Activated CD4-positive, alpha-beta memory T cell treated with anti-CD3 and anti-CD28 coated beads for 36 hours (primary cell): ENCODE results near the gene CASS4. TPM values are rescaled to one million over a fixed set of nuclear protein-coding genes. Genes with fewer than 3 reads are reported as not detected.

ENCODE experiments used
- CTCF ChIA-PET: fragments of 350-600 bp; sonication (Branson Sonifier 250); formaldehyde crosslinking; loops from one replicate; lab custom pipeline; 2021; ENCODE audit warnings: antibody characterized with exemption, inconsistent platforms; lab: Charles Lee
- POLR2A ChIA-PET: fragments of 350-600 bp; sonication (Branson Sonifier 250); formaldehyde crosslinking; loops from one replicate; lab custom pipeline; 2021; ENCODE audit warnings: antibody characterized with exemption; lab: Charles Lee
- DNase-seq: peaks from one replicate; pipeline ENCODE4 v3.0.0-alpha.2; 2020
- H3K27ac Mint-ChIP-seq: one replicate; pipeline ENCODE4 v1.8.0; 2021; ENCODE audit warnings: mixed read lengths
- H3K27me3 Mint-ChIP-seq: one replicate; pipeline ENCODE4 v1.8.0; 2021; ENCODE audit warnings: mixed read lengths
- H3K36me3 Mint-ChIP-seq: one replicate; pipeline ENCODE4 v1.8.0; 2021; ENCODE audit warnings: mixed read lengths
- H3K4me1 Mint-ChIP-seq: one replicate; pipeline ENCODE4 v1.8.0; 2021; ENCODE audit warnings: low read depth, mixed read lengths
- H3K4me3 Mint-ChIP-seq: one replicate; pipeline ENCODE4 v1.8.0; 2021; ENCODE audit warnings: mild to moderate bottlenecking, mixed read lengths
- H3K9me3 Mint-ChIP-seq: one replicate; pipeline ENCODE4 v1.8.0; 2021; ENCODE audit warnings: mixed read lengths
- intact Hi-C: fragments of 100-400 bp; cut with micrococcal nuclease; formaldehyde crosslinking; loops from one replicate; pipeline ENCODE4 v1.15.1; 2023
- total RNA-seq, 2 experiments: library from RNA; stranded (reverse); gene quantifications; one replicate each; pipeline ENCODE4 v1.2.3, GENCODE V29; 2021

The CASS4 gene
- total RNA-seq, 2 experiments from 2014 or later, result 7.8 to 8.6 TPM

- DNase-seq, result peak; percentile 6
- no peaks in the 10 kb centered on the region for H3K9me3 Mint-ChIP-seq
- H3K36me3 Mint-ChIP-seq, result peaks cover 4% of the 10 kb centered on the region
- H3K27me3 Mint-ChIP-seq, result no peaks in the 10 kb centered on the region
- CTCF ChIA-PET, result no interaction called here
- intact Hi-C loops, result no loop called here
- H3K27ac Mint-ChIP-seq, result no peak overlapping the region
- peaks cover 66% of the 10 kb centered on the region for H3K4me1 Mint-ChIP-seq
- no peak overlapping the region for H3K4me3 Mint-ChIP-seq
- POLR2A ChIA-PET, result no interaction called here
Measured at GRCh38 chr20:56431471-56431870, 19.4 kb downstream of the CASS4 start.

- DNase-seq, result no peak
- ChIA-PET POLR2A (interaction anchor here (1.4 to 1.8 kb wide), 3 partner anchors 12 to 21 kb away, joined by 4 to 9 read pairs (median 6); partner anchors contain the start of gene CASS4), CTCF (interaction anchor here (0.5 to 1.5 kb wide), 4 partner anchors 9 to 1764 kb away, joined by 3 read pairs; no protein-coding TSS in a partner anchor)
- intact Hi-C loops, result no loop called here
- peak overlapping the region; percentile 4 for H3K4me3 Mint-ChIP-seq
- H3K36me3 Mint-ChIP-seq, result peaks cover 4% of the 10 kb centered on the region
- peak overlapping the region; percentile 85 for H3K27ac Mint-ChIP-seq
- H3K27me3 Mint-ChIP-seq, result no peaks in the 10 kb centered on the region
- H3K9me3 Mint-ChIP-seq, result no peaks in the 10 kb centered on the region
- H3K4me1 Mint-ChIP-seq, result peaks cover 62% of the 10 kb centered on the region
Measured at GRCh38 chr20:56433221-56433879, 21.3 kb downstream of the CASS4 start.

GRCh38 chr20:56433880-56434255 is 21.8 kb downstream of the CASS4 start:
- DNase-seq, result peak; percentile 55
- H3K4me3 Mint-ChIP-seq, result peak overlapping the region; percentile 4
- H3K4me1 Mint-ChIP-seq, result peaks cover 59% of the 10 kb centered on the region
- no peaks in the 10 kb centered on the region for H3K27me3 Mint-ChIP-seq
- H3K27ac Mint-ChIP-seq, result peak overlapping the region; percentile 85
- H3K36me3 Mint-ChIP-seq, result peaks cover 4% of the 10 kb centered on the region
- intact Hi-C loops, result no loop called here
- POLR2A ChIA-PET, result interaction anchor here (1.4 to 1.8 kb wide), 3 partner anchors 12 to 22 kb away, joined by 4 to 9 read pairs (median 6); partner anchors contain the start of gene CASS4
- no peaks in the 10 kb centered on the region for H3K9me3 Mint-ChIP-seq
- CTCF ChIA-PET, result interaction anchor here (0.5 to 1.5 kb wide), 5 partner anchors 8 to 1765 kb away, joined by 3 read pairs; no protein-coding TSS in a partner anchor

GRCh38 chr20:56437196-56437960 is 25.3 kb downstream of the CASS4 start:
- Mint-ChIP-seq H3K27me3 (no peaks in the 10 kb centered on the region), H3K9me3 (no peaks in the 10 kb centered on the region), H3K4me3 (no peak overlapping the region), H3K36me3 (peaks cover 11% of the 10 kb centered on the region), H3K4me1 (peaks cover 60% of the 10 kb centered on the region), H3K27ac (no peak overlapping the region)
- ChIA-PET CTCF (interaction anchor here (0.8 kb wide), 1 partner anchor 18 kb away, joined by 3 read pairs; no protein-coding TSS in a partner anchor), POLR2A (interaction anchor here (0.7 kb wide), 1 partner anchor 14 kb away, joined by 3 read pairs; no protein-coding TSS in a partner anchor)
- peak; percentile 5 for DNase-seq
- intact Hi-C loops, result no loop called here

- no peak overlapping the region for H3K27ac Mint-ChIP-seq
- H3K27me3 Mint-ChIP-seq, result no peaks in the 10 kb centered on the region
- intact Hi-C loops, result no loop called here
- peaks cover 13% of the 10 kb centered on the region for H3K36me3 Mint-ChIP-seq
- CTCF ChIA-PET, result interaction anchor here (1.2 kb wide), 1 partner anchor 15 kb away, joined by 3 read pairs; no protein-coding TSS in a partner anchor
- no peak for DNase-seq
- H3K4me1 Mint-ChIP-seq, result peaks cover 58% of the 10 kb centered on the region
- POLR2A ChIA-PET, result no interaction called here
- no peak overlapping the region for H3K4me3 Mint-ChIP-seq
- H3K9me3 Mint-ChIP-seq, result no peaks in the 10 kb centered on the region
Measured at GRCh38 chr20:56438284-56438683, 26.2 kb downstream of the CASS4 start.

- peak; percentile 41 for DNase-seq
- ChIA-PET POLR2A (interaction anchor here (0.5 to 1.2 kb wide), 4 partner anchors 10 to 28 kb away, joined by 3 to 5 read pairs (median 4); partner anchors contain the start of gene CASS4), CTCF (interaction anchor here (1.2 kb wide), 1 partner anchor 17 kb away, joined by 3 read pairs; no protein-coding TSS in a partner anchor)
- H3K4me3 Mint-ChIP-seq, result peak overlapping the region; percentile 48
- intact Hi-C loops, result loop anchor here (1.0 to 2.0 kb wide), 4 partner anchors 15 to 29 kb away; partner anchors contain the start of gene RTF2
- no peaks in the 10 kb centered on the region for H3K27me3 Mint-ChIP-seq
- H3K27ac Mint-ChIP-seq, result peak overlapping the region; percentile 90
- H3K9me3 Mint-ChIP-seq, result no peaks in the 10 kb centered on the region
- H3K4me1 Mint-ChIP-seq, result peaks cover 48% of the 10 kb centered on the region
- peaks cover 9% of the 10 kb centered on the region for H3K36me3 Mint-ChIP-seq
Measured at GRCh38 chr20:56439771-56440291, 27.8 kb downstream of the CASS4 start.

GRCh38 chr20:56440346-56441007 is 28.4 kb downstream of the CASS4 start:
- H3K9me3 Mint-ChIP-seq, result no peaks in the 10 kb centered on the region
- peak; percentile 83 for DNase-seq
- peaks cover 45% of the 10 kb centered on the region for H3K4me1 Mint-ChIP-seq
- intact Hi-C loops, result loop anchor here (1.0 to 2.0 kb wide), 4 partner anchors 14 to 28 kb away; partner anchors contain the start of gene RTF2
- H3K4me3 Mint-ChIP-seq, result peak overlapping the region; percentile 48
- H3K27me3 Mint-ChIP-seq, result no peaks in the 10 kb centered on the region
- H3K27ac Mint-ChIP-seq, result peak overlapping the region; percentile 90
- ChIA-PET POLR2A (interaction anchor here (0.5 to 1.2 kb wide), 4 partner anchors 11 to 28 kb away, joined by 3 to 5 read pairs (median 4); partner anchors contain the start of gene CASS4), CTCF (no interaction called here)
- peaks cover 9% of the 10 kb centered on the region for H3K36me3 Mint-ChIP-seq

- Mint-ChIP-seq H3K36me3 (peaks cover 12% of the 10 kb centered on the region), H3K9me3 (no peaks in the 10 kb centered on the region), H3K27me3 (no peaks in the 10 kb centered on the region), H3K4me1 (peaks cover 41% of the 10 kb centered on the region), H3K4me3 (no peak overlapping the region), H3K27ac (peak overlapping the region; percentile 66)
- CTCF ChIA-PET, result interaction anchor here (0.6 to 1.6 kb wide), 3 partner anchors 9 to 24 kb away, joined by 3 to 4 read pairs (median 3); no protein-coding TSS in a partner anchor
- POLR2A ChIA-PET, result interaction anchor here (1.0 to 1.6 kb wide), 5 partner anchors 9 to 30 kb away, joined by 3 to 7 read pairs (median 5); partner anchors contain the start of gene CASS4
- DNase-seq, result no peak
- intact Hi-C loops, result no loop called here
Measured at GRCh38 chr20:56442389-56443365, 30.6 kb downstream of the CASS4 start.

- Mint-ChIP-seq H3K4me1 (peaks cover 32% of the 10 kb centered on the region), H3K27me3 (no peaks in the 10 kb centered on the region), H3K27ac (peak overlapping the region; percentile 15), H3K4me3 (no peak overlapping the region), H3K36me3 (peaks cover 16% of the 10 kb centered on the region), H3K9me3 (no peaks in the 10 kb centered on the region)
- CTCF ChIA-PET, result interaction anchor here (0.6 kb wide), 1 partner anchor 10 kb away, joined by 3 read pairs; no protein-coding TSS in a partner anchor
- DNase-seq, result no peak
- POLR2A ChIA-PET, result interaction anchor here (0.7 to 1.2 kb wide), 3 partner anchors 8 to 49 kb away, joined by 3 read pairs; no protein-coding TSS in a partner anchor
- intact Hi-C loops, result no loop called here
Measured at GRCh38 chr20:56443654-56444540, 31.8 kb downstream of the CASS4 start.
